K562 (cell line): Measurements from ENCODE around the gene MARVELD1.

Source experiments
- BRD9 ChIP-seq: fragments of 450-650 bp; IDR thresholded peaks from 2 replicates; pipeline ENCODE4 v1.6.1; 2018; ENCODE audit warnings: low read depth; ENCODE audit not compliant: partially characterized antibody
- FOXK1 ChIP-seq: sonication (generic); formaldehyde crosslinking; IDR thresholded peaks from 2 replicates; pipeline ENCODE4 v1.8.0; 2022; ENCODE audit warnings: missing genetic modification reagents, mild to moderate bottlenecking, borderline replicate concordance
- HMG20B ChIP-seq: fragments of 250-450 bp; sonication (Bioruptor Pico); IDR thresholded peaks from 2 replicates; pipeline ENCODE4 v1.5.0; 2021; ENCODE audit warnings: mild to moderate bottlenecking
- HNRNPK ChIP-seq: fragments of 200-400 bp; formaldehyde crosslinking; IDR thresholded peaks from one replicate; pipeline ENCODE4 v1.6.1; 2018; ENCODE audit warnings: mild to moderate bottlenecking, low read depth, low read length; ENCODE audit not compliant: poor library complexity, severe bottlenecking
- NRF1 ChIP-seq, 2 experiments: fragments of 450-650 bp; IDR thresholded peaks in 1 of 2; conservative IDR thresholded peaks in 1 of 2; 2 replicates each; pipeline ENCODE4 v1.6.1; 2014; ENCODE audit warnings: mild to moderate bottlenecking in 2 of 2
- PHF8 ChIP-seq: fragments of 200-600 bp; sonication (generic); IDR thresholded peaks from 2 replicates; pipeline ENCODE4 v1.6.1; 2012; ENCODE audit warnings: mixed run types, mild to moderate bottlenecking, inconsistent platforms, low read length, moderate library complexity, borderline replicate concordance
- TAF15 ChIP-seq: fragments of 200-400 bp; formaldehyde crosslinking; IDR thresholded peaks from 2 replicates; pipeline ENCODE4 v1.6.1; 2017; ENCODE audit warnings: mild to moderate bottlenecking, low read depth, low read length, moderate library complexity
- YY1 ChIP-seq, 3 experiments: IDR thresholded peaks; 2 replicates each; pipeline ENCODE4 v1.6.1; 2011; ENCODE audit warnings: low read length in 2 of 3, mild to moderate bottlenecking in 2 of 3, moderate library complexity in 2 of 3, borderline replicate concordance in 1 of 3, control low read depth in 1 of 3, low read depth in 1 of 3; ENCODE audit not compliant: insufficient read depth in 3 of 3, insufficient replicate concordance in 2 of 3, control insufficient read depth in 1 of 3, insufficient read length in 1 of 3; ENCODE audit errors: extremely low read depth in 1 of 3
- ZFX ChIP-seq: sonication (generic); formaldehyde crosslinking; IDR thresholded peaks from 2 replicates; pipeline ENCODE4 v1.8.0; 2022; ENCODE audit warnings: mild to moderate bottlenecking, missing genetic modification reagents, moderate library complexity

DNA sequence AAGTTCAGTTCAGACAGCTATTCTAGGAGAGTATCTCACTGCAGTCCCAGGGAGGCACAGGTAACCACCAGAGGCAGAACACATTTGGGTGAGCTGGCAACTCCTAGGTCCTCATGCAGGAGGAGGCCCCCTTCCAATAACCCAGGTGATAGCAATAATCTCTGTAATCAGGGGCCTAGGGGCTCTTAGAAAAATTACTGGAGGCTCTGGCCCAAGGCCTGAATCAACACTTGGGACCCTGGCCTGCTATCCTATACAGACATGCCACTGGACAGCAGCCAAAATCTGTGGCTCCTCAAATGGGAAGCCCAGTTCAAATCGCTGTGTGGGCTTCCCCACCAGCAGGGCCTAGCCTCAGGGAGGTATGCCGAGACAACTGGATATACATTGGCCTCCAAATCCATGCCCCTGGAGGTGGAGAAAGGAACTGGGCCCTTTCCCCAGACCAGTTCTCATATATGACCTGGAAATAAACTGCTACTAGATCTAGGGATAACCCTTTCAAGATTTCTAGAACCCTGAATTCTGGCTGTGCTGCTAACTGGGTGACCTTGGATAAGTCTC, 28.1 kb upstream of the MARVELD1 start:
- TF ChIP-seq BRD9: no peak
- no peak for TF ChIP-seq HNRNPK
- TF ChIP-seq ZFX: 0 out of 2 replicates have a peak, but pooled peaks have one; percentile 28
- TF ChIP-seq FOXK1 (CRISPR knock-in tag): no peak
- no peak for TF ChIP-seq HMG20B
- TF ChIP-seq TAF15: no peak
- no peak for TF ChIP-seq NRF1 (conservative IDR thresholded peaks at IDR 0.05 in 1 of 2, IDR thresholded peaks at IDR 0.05 in 1 of 2)
- TF ChIP-seq PHF8: no peak
- no peak for TF ChIP-seq YY1 (IDR thresholded peaks at IDR 0.05; ENCODE audit: borderline replicate concordance in 1 of 3, control insufficient read depth in 1 of 3, extremely low read depth in 1 of 3, insufficient read depth in 3 of 3, insufficient read length in 1 of 3, insufficient replicate concordance in 2 of 3, low read depth in 1 of 3, low read length in 2 of 3)
